Adrenal gland (tissue), 5 donors: ENCODE results near the gene NFKBIB.

Experiments
- CTCF ChIP-seq, 6 experiments: fragments of 450-650 bp in 4 of 6; fragments of 200-600 bp in 2 of 6; sonication (generic) in 1 of 6; IDR thresholded peaks; 1 replicate in 5 of 6; 2 replicates in 1 of 6; pipeline versions ENCODE4 v1.5.1 to v1.8.0; 2016 to 2021; ENCODE audit warnings: antibody characterized with exemption in 6 of 6, mild to moderate bottlenecking in 2 of 6, moderate library complexity in 1 of 6
- POLR2A ChIP-seq, 2 donors: fragments of 450-650 bp; IDR thresholded peaks; one replicate each; pipeline ENCODE4 v1.6.1; 2017; ENCODE audit warnings: antibody characterized with exemption in 2 of 2, mild to moderate bottlenecking in 2 of 2, moderate library complexity in 1 of 2
- donor health status: DM: no; HTN: no; CAD: no.

DNA sequence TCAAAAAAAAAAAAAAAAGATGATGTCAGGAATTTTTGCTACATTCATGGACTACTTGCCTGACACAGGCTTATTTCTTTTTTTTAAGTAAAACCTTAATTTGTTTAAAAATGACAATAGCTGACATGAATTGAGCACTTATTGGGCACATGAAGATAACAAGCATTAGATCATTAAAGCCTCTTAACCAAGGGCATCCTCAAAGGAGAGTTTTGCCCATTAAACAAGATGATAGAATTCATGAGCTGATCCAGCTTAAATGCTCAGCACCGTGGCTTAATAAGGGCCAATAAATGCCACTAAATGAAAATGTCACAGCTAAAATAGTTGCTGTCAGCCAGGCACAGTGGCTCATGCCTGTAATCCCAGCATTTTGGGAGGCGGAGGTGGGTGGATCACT, 56.5 kb downstream of the NFKBIB start:
- no peak for TF ChIP-seq CTCF (IDR thresholded peaks at IDR 0.05)
- TF ChIP-seq POLR2A (IDR thresholded peaks at IDR 0.05): no peak
